Renal pelvis (tissue), 12 donors: ENCODE data around the gene ANKRD36. TPM values are rescaled to one million over a fixed set of nuclear protein-coding genes. Genes with fewer than 3 reads are reported as not detected.
"Not testable (repeated sequence)": the region's sequence is repeated elsewhere in the genome, so short reads cannot be mapped to it uniquely, and the experiment has no call there.

Experiments used
- DNase-seq: peaks from one replicate; pipeline ENCODE4 v3.0.0-alpha.2; 2013
- long read RNA-seq, 16 experiments: transcript quantifications; one replicate each; lab custom pipeline, GENCODE V29; 2026
- polyA plus RNA-seq, 3 donors: library from polyadenylated mRNA; unstranded; fragments of 120-200 nt; gene quantifications; one replicate each; pipeline ENCODE4 v1.2.1, GENCODE V29; 2013; ENCODE audit not compliant: insufficient read length in 3 of 3

The ANKRD36 gene
- 10 to 100 TPM; 13.5 to 28.2 (median 23.6) TPM for polyA plus RNA-seq
- long read RNA-seq, donor 1 = 0 reads
- long read RNA-seq, donor 2 = 0 reads
- long read RNA-seq, donor 3 = 0 reads
- long read RNA-seq, donor 4 = 0 reads
- long read RNA-seq, donor 5 = 0 reads
- long read RNA-seq, donor 6, partial matches to known transcripts = 15 of 16 reads
- long read RNA-seq, donor 6, other reads (novel, unspliced or antisense) = 0 of 16 reads
- long read RNA-seq, donor 7, partial matches to known transcripts = 0 of 1 reads
- long read RNA-seq, donor 7, other reads (novel, unspliced or antisense) = 0 of 1 reads
- long read RNA-seq, donor 8 = 0 reads
- long read RNA-seq, donor 9 = 0 reads
- long read RNA-seq, donor 10 = 0 reads
- long read RNA-seq, donor 11, partial matches to known transcripts = 0 of 1 reads
- long read RNA-seq, donor 11, other reads (novel, unspliced or antisense) = 0 of 1 reads
- long read RNA-seq, donor 12 = 0 reads
- long read RNA-seq, donor 13 = 0 reads
- long read RNA-seq, donor 14 = 0 reads
- long read RNA-seq, donor 15 = 0 reads
- long read RNA-seq, donor 16 = 0 reads

- DNase-seq = peak; percentile 75
Observed at GRCh38 chr2:97113050-97113881, at the start of gene ANKRD36. ANKRD36 (plus strand) TSS chr2:97113153; CDS start chr2:97113740, 587 bp downstream.

- DNase-seq = not testable (repeated sequence)
Observed at GRCh38 chr2:97066030-97066429, 46.9 kb upstream of the ANKRD36 start.

- DNase-seq = no peak
Observed at GRCh38 chr2:97067279-97068004, 45.5 kb upstream of the ANKRD36 start.

- DNase-seq = no peak
Observed at GRCh38 chr2:97068074-97068473, 44.9 kb upstream of the ANKRD36 start.

- not testable (repeated sequence) for DNase-seq
Observed at GRCh38 chr2:97068722-97069121, 44.2 kb upstream of the ANKRD36 start.

- DNase-seq = not testable (repeated sequence)
Observed at GRCh38 chr2:97070915-97071314, 42.0 kb upstream of the ANKRD36 start.

GRCh38 chr2:97077213-97077612 lies 35.7 kb upstream of the ANKRD36 start:
- not testable (repeated sequence) for DNase-seq

- not testable (repeated sequence) for DNase-seq
Observed at GRCh38 chr2:97080855-97081254, 32.1 kb upstream of the ANKRD36 start.

GRCh38 chr2:97082206-97082605 lies 30.7 kb upstream of the ANKRD36 start:
- not testable (repeated sequence) for DNase-seq

- not testable (repeated sequence) for DNase-seq
Observed at GRCh38 chr2:97083516-97083915, 29.4 kb upstream of the ANKRD36 start.

GRCh38 chr2:97085093-97085492 lies 27.9 kb upstream of the ANKRD36 start:
- DNase-seq = not testable (repeated sequence)

GRCh38 chr2:97088706-97089105 lies 24.2 kb upstream of the ANKRD36 start:
- not testable (repeated sequence) for DNase-seq

- not testable (repeated sequence) for DNase-seq
Observed at GRCh38 chr2:97092946-97093345, 20.0 kb upstream of the ANKRD36 start.

- DNase-seq = not testable (repeated sequence)
Observed at GRCh38 chr2:97093983-97094771, 18.8 kb upstream of the ANKRD36 start.

GRCh38 chr2:97094772-97095611 lies 18.0 kb upstream of the ANKRD36 start, which contains the start of gene FAHD2B:
FAHD2B (minus strand) TSS chr2:97094882; CDS start chr2:97091706, 3,176 bp downstream.
- DNase-seq = peak; percentile 78

GRCh38 chr2:97095661-97096060 lies 17.3 kb upstream of the ANKRD36 start:
- no peak for DNase-seq

GRCh38 chr2:97098786-97099372 lies 14.1 kb upstream of the ANKRD36 start:
- DNase-seq = not testable (repeated sequence)

GRCh38 chr2:97106878-97107277 lies 6.1 kb upstream of the ANKRD36 start:
- not testable (repeated sequence) for DNase-seq

GRCh38 chr2:97111246-97111645 lies 1.7 kb upstream of the ANKRD36 start:
- not testable (repeated sequence) for DNase-seq
